T-helper 1 cell treated with Interleukin-12 subunit alpha and Interleukin-12 subunit beta and Interleukin-4 antibody, amounts not matched to agents 30 μg/mL and 1 μg/mL, for 36 hours (primary cell): Measurements from ENCODE around the gene PVRIG.
"Not testable (repeated sequence)": the region's sequence is repeated elsewhere in the genome, so short reads cannot be mapped to it uniquely, and the experiment has no call there.

Experiments
- H3K27ac Mint-ChIP-seq: one replicate; pipeline ENCODE4 v1.8.0; 2021; ENCODE audit warnings: mild to moderate bottlenecking, mixed read lengths
- H3K27me3 Mint-ChIP-seq: one replicate; pipeline ENCODE4 v1.8.0; 2021; ENCODE audit warnings: low read depth, mixed read lengths
- H3K36me3 Mint-ChIP-seq: one replicate; pipeline ENCODE4 v1.8.0; 2021; ENCODE audit warnings: low read depth, mixed read lengths
- H3K4me1 Mint-ChIP-seq: one replicate; pipeline ENCODE4 v1.8.0; 2021; ENCODE audit warnings: low read depth, mixed read lengths
- H3K4me3 Mint-ChIP-seq: one replicate; pipeline ENCODE4 v1.8.0; 2021; ENCODE audit warnings: mild to moderate bottlenecking, moderate library complexity, mixed read lengths
- H3K9me3 Mint-ChIP-seq: one replicate; pipeline ENCODE4 v1.8.0; 2021; ENCODE audit warnings: mixed read lengths

The PVRIG gene

DNA sequence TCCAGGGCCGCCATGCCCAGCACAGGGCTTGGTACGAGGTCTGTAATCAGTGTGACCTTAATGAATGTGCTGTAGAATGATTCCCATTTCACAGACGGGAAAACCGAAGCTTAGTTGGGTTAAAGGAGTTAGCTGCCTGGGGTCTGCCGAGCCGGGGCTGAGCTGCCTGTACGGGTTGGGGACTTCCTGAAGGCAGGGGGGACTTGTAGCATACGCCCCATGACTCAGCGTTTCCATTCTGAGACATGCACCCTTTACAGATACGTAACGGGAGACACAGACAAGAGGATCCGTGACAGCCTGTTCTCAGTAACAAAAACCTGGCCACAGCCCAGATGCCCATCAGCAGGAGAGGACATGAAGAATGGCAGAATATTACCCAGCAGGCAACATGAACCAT, 23.6 kb downstream of the PVRIG start:
- H3K4me3 Mint-ChIP-seq = peak overlapping the region; percentile 12
- not testable (repeated sequence) for H3K9me3 Mint-ChIP-seq, H3K27me3 Mint-ChIP-seq, H3K36me3 Mint-ChIP-seq
- H3K4me1 Mint-ChIP-seq = peaks cover 26% of the 10 kb centered on the region
- peak overlapping the region; percentile 92 for H3K27ac Mint-ChIP-seq

DNA sequence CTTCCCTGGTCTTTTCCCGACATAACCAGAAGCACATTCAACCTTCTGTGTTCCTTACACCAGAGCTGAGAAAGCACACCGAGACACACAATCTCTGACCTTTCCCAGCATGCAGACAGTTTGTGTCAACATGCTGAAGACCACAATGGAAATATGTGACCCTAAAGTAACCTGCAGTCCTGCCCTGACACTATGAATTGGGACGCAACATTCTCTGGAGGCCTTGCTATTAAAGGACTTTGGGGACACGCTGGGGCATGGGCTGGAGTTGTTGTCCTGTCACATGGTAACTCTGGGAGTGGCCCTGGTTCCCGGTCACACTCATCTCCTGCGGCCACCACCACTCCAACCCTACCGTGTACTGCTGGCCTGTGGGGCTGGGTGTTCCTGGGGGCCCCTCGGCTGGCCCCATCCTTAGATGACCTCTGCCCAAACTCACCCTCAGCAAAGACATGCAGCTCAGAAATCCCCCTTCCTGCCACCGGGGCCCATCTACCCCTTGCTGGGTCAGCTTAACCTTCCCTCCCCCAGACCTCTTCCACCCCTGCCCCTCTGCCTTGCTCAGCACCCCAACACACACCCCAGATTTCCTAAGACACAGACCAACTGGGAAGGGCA, 25.3 kb downstream of the PVRIG start:
- not testable (repeated sequence) for H3K4me3 Mint-ChIP-seq, H3K9me3 Mint-ChIP-seq, H3K27me3 Mint-ChIP-seq, H3K36me3 Mint-ChIP-seq
- peaks cover 21% of the 10 kb centered on the region for H3K4me1 Mint-ChIP-seq
- peak overlapping the region; percentile 55 for H3K27ac Mint-ChIP-seq

DNA sequence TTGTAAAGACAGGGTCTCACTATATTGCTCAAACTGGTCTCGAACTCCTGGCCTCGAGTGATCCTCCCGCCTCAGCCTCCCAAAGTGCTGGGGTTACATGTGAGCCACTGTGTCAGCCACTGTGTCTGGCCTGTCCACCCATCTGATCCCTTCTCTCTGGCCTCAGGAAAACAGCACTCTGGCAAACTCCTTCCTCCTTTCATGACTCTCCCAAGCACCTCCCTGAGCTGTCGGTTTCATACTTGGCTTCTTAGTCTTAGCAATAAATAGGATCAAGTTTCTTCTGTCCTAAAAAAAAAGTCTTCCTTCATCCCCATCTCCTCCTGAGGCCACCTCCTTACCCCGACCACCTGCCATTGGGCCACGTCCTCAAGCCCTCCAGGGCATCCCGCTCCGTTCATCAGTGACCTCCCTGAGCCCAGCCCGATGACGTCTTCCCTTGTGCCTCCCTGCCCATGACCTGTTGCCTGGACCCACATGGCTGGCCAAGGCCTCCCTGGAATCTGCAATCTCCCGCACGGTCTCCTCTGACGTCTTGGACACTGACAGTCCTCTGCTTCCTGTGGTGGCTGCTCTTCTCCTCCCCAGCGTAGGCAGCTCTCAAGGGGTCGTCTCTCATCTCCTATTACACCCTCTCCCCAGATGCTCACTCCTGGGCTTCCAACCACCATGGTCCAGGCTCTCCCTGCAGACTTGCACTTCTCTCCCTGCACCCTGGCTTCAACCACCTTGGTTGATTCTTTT, 26.5 kb downstream of the PVRIG start:
- H3K27ac Mint-ChIP-seq, H3K9me3 Mint-ChIP-seq, H3K36me3 Mint-ChIP-seq, H3K27me3 Mint-ChIP-seq, H3K4me3 Mint-ChIP-seq: not testable (repeated sequence)
- peaks cover 21% of the 10 kb centered on the region for H3K4me1 Mint-ChIP-seq

DNA sequence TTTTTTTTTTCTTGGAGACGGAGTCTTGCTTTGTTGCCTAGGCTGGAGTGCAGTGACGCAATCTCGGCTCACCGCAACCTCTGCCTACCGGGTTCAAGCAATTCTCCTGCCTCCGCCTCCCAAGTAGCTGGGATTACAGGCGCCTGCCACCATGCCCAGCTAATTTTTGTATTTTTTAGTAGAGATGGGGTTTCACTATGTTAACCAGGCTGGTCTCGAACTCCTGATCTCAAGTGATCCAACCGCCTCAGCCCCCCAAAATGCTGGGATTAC, 27.1 kb downstream of the PVRIG start:
- H3K9me3 Mint-ChIP-seq, H3K27me3 Mint-ChIP-seq, H3K27ac Mint-ChIP-seq, H3K36me3 Mint-ChIP-seq, H3K4me3 Mint-ChIP-seq: not testable (repeated sequence)
- H3K4me1 Mint-ChIP-seq = peaks cover 21% of the 10 kb centered on the region

DNA sequence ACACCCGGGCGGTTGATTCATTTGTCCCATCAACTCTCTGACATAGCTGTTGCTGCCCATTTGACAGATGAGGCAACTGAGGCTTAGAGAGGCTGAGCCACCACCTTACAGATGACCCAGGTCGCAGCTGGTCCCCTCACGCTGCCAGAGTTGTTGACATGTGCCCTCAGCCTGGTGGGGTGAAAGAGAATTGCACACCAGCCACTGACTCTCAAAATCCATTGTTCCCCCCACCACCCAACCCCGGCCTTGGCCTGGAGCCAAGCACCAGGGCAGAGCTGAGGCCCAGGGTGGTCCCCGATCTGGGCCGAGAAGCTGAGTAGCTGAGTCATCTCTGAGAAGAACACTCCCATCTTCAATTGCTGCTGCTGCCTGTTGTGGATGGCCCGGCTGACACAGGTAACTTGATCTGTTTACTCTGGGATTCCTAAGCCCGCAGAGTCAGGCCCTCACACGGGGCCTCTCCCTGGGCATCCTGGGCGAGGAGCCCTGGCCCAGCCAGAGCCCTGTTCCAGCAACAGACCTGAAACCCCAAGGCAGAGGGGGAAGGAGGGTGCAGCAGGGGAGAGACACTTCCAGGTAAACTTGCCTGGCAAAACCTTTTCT, 27.5 kb downstream of the PVRIG start:
- peaks cover 21% of the 10 kb centered on the region for H3K4me1 Mint-ChIP-seq
- H3K27ac Mint-ChIP-seq = no peak overlapping the region

DNA sequence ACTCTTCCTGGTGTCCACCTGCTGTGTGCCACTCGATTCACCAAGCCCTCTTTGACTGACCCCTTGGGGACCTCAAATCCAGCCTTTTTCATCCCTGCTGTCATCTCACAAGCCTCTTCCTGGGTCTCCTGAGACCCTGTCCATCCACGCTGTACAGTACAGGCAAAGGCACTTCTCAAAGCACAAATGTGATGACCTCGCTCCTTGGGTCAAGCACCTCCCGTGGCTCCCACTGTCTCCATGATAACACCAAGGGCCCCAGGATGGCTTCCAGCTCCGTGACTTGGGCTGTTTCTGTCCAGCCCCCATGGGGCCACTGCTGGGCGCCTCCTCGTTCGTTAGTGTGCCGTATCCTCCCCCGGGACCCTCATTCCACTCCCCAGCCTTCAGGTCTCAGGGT, 28.7 kb downstream of the PVRIG start:
- no peak overlapping the region for H3K4me3 Mint-ChIP-seq
- peaks cover 13% of the 10 kb centered on the region for H3K4me1 Mint-ChIP-seq
- no peaks in the 10 kb centered on the region for H3K9me3 Mint-ChIP-seq
- H3K27ac Mint-ChIP-seq = no peak overlapping the region
- no peaks in the 10 kb centered on the region for H3K27me3 Mint-ChIP-seq
- H3K36me3 Mint-ChIP-seq = no peaks in the 10 kb centered on the region

More for the DNA sequence above, 27.5 kb downstream of the PVRIG start:
- Mint-ChIP-seq H3K27me3 (no peaks in the 10 kb centered on the region), H3K4me3 (no peak overlapping the region), H3K9me3 (no peaks in the 10 kb centered on the region), H3K36me3 (no peaks in the 10 kb centered on the region)

DNA sequence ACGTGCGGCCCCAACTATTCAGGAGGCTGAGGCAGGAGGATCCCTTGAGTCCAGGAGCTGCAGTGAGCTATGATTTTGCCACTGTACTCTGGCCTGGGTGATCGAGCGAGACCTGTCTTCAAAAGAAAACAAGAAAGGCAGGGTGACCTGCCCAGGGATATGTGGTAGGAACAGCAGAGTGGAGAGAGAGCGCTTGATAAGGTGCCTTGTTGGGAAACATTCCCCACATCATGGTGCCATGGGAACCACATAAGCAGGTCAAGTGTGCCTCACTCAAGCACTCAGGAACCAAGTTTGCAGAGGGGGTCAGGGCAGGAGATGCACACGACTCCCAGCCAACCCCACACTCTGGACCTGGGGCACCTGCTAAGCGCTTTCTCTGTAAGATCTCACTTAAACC, 37.3 kb downstream of the PVRIG start:
- Mint-ChIP-seq H3K27me3 (no peaks in the 10 kb centered on the region), H3K4me3 (no peak overlapping the region), H3K27ac (no peak overlapping the region), H3K9me3 (no peaks in the 10 kb centered on the region), H3K4me1 (no peaks in the 10 kb centered on the region), H3K36me3 (peaks cover 3% of the 10 kb centered on the region)

DNA sequence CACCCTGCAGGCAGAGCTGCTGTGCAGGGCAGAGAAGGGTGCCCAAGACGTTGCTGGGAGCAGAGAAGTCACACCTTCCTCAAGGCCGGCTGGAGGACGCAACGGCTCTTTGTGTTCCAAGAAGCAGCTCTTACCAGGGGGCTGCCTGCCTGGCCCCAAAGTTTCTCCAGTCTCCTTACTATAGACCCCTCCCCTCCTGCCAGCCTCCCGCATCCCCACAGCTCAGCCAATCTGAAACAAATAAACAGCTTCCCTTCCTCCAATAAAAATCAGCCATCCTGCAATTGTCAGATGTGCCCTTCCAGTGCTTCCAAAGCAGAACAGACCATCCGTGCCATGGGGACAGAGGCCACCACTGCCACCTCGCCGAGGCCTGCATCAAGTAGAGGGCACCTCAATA, 40.2 kb downstream of the PVRIG start:
- H3K4me3 Mint-ChIP-seq, H3K9me3 Mint-ChIP-seq, H3K36me3 Mint-ChIP-seq, H3K27ac Mint-ChIP-seq, H3K27me3 Mint-ChIP-seq, H3K4me1 Mint-ChIP-seq: not testable (repeated sequence)

DNA sequence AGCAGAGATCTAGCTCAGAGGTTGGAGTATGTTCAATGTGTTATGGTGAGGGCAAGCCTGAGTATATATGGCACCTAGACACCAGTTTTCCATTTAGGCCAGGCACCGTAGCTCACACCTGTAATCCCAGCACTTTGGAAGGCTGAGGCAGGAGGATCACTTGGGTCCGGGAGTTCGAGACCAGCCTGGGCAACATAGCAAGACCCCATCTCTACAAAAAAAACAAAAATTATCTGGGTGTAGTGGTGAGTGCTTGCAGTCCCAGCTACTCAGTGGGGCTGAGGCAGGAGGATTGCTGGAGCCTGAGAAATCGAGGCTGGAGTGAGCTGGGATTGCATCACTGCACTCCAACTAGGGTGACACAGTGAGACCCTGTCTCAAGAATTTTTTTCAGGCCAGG, 43.1 kb downstream of the PVRIG start:
- not testable (repeated sequence) for H3K4me3 Mint-ChIP-seq, H3K27me3 Mint-ChIP-seq, H3K36me3 Mint-ChIP-seq, H3K27ac Mint-ChIP-seq, H3K4me1 Mint-ChIP-seq, H3K9me3 Mint-ChIP-seq

DNA sequence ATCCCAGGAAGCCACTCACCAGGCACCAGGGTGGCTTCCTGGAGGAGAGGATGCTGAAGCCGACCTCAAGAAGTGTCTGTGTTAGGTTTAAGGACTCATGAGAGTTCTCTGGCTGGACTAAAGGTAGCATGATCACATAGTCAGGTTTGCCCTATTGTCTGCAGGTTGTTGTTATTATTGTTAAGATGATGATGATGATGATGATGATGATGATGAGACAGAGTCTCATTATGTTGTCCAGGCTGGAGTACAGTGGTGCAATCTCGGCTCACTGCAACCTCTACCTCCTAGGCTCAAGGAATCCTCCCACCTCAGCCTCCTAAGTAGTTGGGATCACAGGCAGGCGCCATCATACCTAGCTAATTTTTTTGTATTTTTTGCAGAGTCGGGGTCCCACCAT, 44.5 kb downstream of the PVRIG start:
- not testable (repeated sequence) for H3K4me3 Mint-ChIP-seq, H3K27me3 Mint-ChIP-seq, H3K4me1 Mint-ChIP-seq, H3K27ac Mint-ChIP-seq, H3K9me3 Mint-ChIP-seq, H3K36me3 Mint-ChIP-seq

DNA sequence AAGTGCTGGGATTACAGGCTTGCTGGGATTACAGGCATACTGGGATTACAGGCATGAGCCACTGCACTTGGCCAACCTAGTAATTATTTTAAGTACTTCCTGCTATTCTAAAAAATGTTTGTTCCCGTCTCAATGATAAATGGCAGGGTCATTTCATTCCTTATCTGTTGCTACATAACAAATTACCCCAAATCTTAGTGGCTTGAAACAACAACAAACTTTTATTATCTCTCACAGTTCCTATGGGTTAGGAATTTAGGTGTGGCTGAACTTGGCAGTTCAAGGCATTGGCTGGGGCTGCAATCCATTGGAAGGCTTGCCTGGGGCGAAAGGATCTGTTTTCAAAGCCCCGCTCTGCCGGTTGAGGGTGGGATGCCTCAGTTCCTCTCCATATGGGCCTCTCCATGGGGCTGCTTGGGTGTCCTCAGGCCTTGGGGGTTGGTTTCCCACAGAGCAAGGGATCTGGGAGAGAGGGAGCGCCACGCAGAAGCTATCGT, 45.0 kb downstream of the PVRIG start:
- H3K27ac Mint-ChIP-seq, H3K9me3 Mint-ChIP-seq, H3K4me3 Mint-ChIP-seq, H3K4me1 Mint-ChIP-seq, H3K27me3 Mint-ChIP-seq, H3K36me3 Mint-ChIP-seq: not testable (repeated sequence)

DNA sequence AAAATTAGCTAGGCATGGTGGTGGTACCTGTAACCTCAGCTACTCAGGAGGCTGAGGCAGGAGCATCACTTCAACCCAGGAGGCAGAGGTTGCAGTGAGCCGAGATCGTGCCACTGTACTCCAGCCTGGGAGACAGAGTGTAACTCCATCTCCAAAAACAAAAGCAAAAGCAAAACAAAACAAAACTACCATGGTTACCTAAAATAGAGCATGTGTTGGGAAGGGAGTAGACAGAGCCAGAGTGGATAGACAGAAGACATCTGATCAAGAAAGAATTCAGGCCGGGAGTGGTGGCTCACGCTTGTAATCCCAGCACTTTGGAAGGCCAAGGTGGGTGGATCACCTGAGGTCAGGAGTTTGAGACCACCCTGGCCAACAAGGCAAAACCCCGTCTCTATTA, 46.1 kb downstream of the PVRIG start:
- Mint-ChIP-seq H3K4me1 (peaks cover 10% of the 10 kb centered on the region), H3K27ac (peak overlapping the region; percentile 4)
- not testable (repeated sequence) for H3K27me3 Mint-ChIP-seq, H3K4me3 Mint-ChIP-seq, H3K36me3 Mint-ChIP-seq, H3K9me3 Mint-ChIP-seq

DNA sequence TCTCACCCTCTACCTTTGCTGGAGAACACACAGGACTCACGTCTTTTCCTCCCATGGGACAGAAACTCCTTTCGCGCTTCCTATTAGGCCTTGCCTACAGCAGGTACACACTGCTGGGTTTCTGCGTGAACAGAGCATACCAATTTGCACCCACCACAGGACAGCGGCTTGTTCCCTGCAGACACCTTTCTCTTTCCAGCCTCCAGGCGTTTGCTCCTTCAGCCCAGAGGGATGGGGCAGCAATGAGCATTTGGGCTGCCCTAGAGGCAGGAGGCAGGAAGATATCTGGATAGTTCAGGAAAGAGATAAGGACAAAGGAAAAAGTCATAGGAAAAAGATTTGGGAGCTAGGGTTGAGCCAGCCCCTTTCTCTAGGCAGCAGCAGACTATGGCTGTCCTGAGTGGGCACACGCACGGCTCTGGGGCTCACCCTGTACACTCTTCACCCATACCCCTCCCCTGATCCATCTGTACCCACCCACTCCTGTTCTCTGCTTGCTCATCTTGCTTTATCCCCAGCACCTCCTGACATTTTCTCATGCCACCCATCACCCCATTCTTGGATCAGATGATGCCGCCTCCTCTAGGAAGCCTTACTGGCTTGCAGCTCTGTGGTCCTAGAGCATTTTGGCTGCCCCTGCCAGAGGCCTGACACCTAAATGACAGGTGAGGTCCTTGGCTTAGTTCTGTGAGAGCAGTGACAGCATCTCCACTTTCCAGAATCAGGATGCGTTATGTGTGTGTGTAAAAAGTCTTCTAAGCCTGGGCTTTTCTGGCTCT, 47.0 kb downstream of the PVRIG start:
- no peak overlapping the region for H3K27ac Mint-ChIP-seq
- H3K27me3 Mint-ChIP-seq = peaks cover 8% of the 10 kb centered on the region
- H3K9me3 Mint-ChIP-seq = no peaks in the 10 kb centered on the region
- no peak overlapping the region for H3K4me3 Mint-ChIP-seq
- H3K36me3 Mint-ChIP-seq = peaks cover 2% of the 10 kb centered on the region
- peaks cover 15% of the 10 kb centered on the region for H3K4me1 Mint-ChIP-seq

DNA sequence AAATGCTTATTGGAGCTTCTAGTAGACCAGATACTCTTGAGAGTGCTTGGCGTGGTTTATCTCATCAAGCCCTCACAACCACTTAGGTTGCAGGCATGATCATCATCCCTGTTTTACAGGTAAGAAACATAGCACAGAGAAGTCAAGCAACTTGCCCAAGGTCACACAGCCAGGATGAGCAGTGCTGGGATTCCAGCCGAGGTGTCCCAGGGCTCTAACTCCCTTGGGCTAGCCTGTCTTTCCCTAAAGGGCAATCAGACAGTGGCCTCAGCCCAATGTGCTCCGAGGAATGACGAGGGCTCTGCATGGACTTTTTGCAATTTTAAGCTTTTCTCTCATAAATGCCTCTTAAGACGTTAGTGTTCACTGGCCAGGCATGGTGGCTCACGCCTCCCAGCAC, 47.9 kb downstream of the PVRIG start:
- Mint-ChIP-seq H3K4me3 (no peak overlapping the region), H3K4me1 (peaks cover 18% of the 10 kb centered on the region), H3K36me3 (no peaks in the 10 kb centered on the region), H3K9me3 (no peaks in the 10 kb centered on the region), H3K27ac (no peak overlapping the region), H3K27me3 (peaks cover 8% of the 10 kb centered on the region)

DNA sequence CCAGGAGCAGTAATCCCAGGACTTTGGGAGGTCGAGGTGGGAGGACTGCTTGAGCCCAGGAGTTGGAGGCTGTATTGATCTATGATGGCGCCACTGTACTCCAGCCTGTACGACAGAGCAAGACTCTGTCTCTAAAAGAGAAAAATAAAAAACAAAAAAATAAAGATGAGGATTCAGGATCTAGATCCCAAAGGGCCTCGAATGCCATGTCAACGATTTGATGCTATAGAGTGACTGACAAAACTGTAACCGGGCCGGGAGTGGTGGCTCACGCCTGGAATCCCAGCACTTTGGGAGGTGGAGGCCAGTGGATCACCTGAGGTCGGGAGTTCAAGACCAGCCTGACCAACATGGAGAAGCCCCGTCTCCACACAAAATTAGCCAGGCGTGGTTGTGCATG, 49.1 kb downstream of the PVRIG start:
- H3K27me3 Mint-ChIP-seq = not testable (repeated sequence)

More for the DNA sequence above, 49.1 kb downstream of the PVRIG start:
- H3K9me3 Mint-ChIP-seq, H3K27ac Mint-ChIP-seq, H3K36me3 Mint-ChIP-seq, H3K4me3 Mint-ChIP-seq: not testable (repeated sequence)
- H3K4me1 Mint-ChIP-seq = peaks cover 18% of the 10 kb centered on the region
